GM12892 (cell line): ENCODE measurements around the gene TEC.
A peak's percentile ranks its signal among the peaks of the same experiment; 100 is the strongest.

Experiments
- DNase-seq: peaks from one replicate; pipeline ENCODE4 v3.0.0; 2011; ENCODE audit not compliant: insufficient read length
- FAIRE-seq: peaks from 2 replicates; lab custom pipeline; 2011; peaks lifted over from hg19 to GRCh38; lab: Jason Lieb, UNC
- POLR2A ChIP-seq: IDR thresholded peaks from 2 replicates; pipeline ENCODE4 v1.6.1; 2011; ENCODE audit warnings: low read depth, low read length, control low read depth
- POLR2AphosphoS5 ChIP-seq: IDR thresholded peaks from 2 replicates; pipeline ENCODE4 v1.6.1; 2011; ENCODE audit warnings: low read depth, low read length, control low read depth
- TAF1 ChIP-seq: IDR thresholded peaks from 2 replicates; pipeline ENCODE4 v1.6.1; 2011; ENCODE audit warnings: low read depth, mild to moderate bottlenecking, control low read depth, low read length, borderline replicate concordance

The TEC gene

DNA sequence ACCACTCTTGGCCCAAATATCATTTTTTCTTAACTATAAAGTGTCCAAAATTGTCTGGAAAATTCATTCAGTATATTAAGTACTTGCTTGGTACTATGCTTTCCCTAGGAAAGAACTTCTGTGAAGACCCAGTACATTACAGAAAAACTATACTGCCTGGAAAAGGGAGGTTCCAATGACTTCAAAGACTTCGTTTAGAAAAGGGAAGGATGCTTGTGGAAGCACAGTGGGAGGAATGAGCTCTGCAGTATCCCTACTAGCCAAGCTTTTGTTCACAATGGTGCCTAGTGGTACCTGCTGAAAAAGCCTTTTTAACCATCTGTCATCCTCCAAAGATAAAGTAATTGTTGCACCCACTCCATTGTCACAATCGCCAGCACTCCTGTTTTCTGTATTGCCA is 7.2 kb downstream of the TEC start:
- TF ChIP-seq TAF1 (no peak), POLR2A (no peak), POLR2AphosphoS5 (no peak)
- FAIRE-seq (no peak), DNase-seq (no peak)

DNA sequence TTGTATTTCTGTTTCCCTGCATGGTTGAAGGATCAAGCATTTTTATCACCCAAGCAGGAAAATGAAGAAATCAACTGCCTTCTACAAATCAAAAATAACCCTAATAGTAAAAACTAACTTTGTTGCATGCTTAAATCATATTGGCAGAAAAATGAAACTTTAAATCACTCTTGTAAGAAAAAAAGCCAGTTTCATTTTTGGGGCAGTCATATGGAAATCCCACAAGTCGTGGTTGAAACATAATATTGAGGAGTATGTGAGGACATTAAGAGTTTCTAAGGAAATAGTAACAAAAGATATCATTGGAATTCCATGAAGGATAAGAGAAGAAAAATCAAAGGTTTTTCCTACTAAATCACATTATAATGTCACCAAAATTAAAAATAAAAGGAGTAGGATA is 8.4 kb downstream of the TEC start:
- FAIRE-seq, result peak; percentile 58

DNA sequence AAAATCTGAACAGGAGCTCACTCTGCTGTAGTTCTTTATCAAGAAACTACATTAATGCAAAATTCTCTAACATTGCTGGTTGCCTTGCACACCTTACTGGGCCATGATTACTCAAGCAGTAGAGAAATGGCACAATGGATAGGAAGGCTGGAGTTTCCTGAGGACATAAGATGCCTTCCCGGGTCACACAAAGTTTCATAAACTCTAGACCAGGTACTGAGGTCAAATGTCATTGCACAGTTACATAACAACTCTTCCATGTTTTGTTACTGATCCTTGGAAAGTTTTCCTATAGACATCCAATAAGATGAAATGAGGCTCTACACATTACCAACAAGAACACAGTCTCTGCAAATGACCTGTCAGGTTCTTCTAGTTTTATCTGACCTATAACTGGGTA is 9.9 kb downstream of the TEC start:
- FAIRE-seq (peak; percentile 24), DNase-seq (no peak)
- TF ChIP-seq POLR2A, result no peak
- no peak for TF ChIP-seq POLR2AphosphoS5
- no peak for TF ChIP-seq TAF1

More for the DNA sequence above, 8.4 kb downstream of the TEC start:
- no peak for DNase-seq
- TF ChIP-seq POLR2AphosphoS5 (no peak), TAF1 (no peak), POLR2A (no peak)

DNA sequence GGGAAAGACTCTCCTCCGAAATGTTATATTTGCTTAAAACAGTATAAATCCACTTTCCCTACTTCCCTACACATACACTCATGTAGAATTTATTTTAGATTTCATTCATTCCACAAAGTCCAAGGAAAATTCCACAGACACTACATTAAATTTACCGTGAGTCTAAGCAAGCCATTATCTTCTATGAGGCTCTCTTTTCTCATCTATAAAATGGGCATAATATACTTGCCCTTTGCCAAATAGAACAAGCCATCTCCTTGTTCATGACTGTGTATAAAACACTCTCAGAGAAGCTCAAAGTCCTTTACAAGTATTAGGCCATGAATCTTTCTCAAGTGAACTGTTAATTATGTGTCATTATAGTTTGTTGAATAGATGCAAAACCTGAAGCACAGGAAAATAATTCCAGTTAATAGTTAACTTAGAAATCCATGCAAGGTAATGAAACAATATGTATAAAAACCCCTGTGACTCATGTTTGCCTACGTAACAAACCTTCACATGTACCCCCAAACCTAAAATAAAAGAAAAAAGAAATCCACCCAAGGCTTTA is 10.7 kb downstream of the TEC start:
- DNase-seq (no peak), FAIRE-seq (no peak)
- TF ChIP-seq TAF1, result no peak
- no peak for TF ChIP-seq POLR2A
- TF ChIP-seq POLR2AphosphoS5, result no peak

DNA sequence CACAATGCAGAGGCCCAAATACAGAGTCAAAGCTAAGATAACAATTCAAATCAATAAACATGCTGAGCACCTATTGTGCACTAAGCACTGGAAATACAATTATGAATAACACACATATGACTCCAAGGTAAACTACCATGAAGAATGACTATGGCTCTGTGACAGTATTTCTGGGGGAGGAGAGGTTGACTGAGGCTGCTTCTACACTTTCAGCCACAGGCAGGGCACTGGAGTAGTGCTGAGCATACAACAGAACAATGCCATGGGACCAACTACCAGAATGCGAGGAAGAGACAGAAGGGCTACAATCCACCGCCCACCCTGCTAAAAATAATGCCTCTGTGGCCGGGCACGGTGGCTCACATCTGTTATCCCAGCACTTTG is 13.7 kb downstream of the TEC start:
- no peak for FAIRE-seq
- DNase-seq, result no peak
- no peak for TF ChIP-seq POLR2A
- TF ChIP-seq POLR2AphosphoS5, result no peak
- TF ChIP-seq TAF1, result no peak

DNA sequence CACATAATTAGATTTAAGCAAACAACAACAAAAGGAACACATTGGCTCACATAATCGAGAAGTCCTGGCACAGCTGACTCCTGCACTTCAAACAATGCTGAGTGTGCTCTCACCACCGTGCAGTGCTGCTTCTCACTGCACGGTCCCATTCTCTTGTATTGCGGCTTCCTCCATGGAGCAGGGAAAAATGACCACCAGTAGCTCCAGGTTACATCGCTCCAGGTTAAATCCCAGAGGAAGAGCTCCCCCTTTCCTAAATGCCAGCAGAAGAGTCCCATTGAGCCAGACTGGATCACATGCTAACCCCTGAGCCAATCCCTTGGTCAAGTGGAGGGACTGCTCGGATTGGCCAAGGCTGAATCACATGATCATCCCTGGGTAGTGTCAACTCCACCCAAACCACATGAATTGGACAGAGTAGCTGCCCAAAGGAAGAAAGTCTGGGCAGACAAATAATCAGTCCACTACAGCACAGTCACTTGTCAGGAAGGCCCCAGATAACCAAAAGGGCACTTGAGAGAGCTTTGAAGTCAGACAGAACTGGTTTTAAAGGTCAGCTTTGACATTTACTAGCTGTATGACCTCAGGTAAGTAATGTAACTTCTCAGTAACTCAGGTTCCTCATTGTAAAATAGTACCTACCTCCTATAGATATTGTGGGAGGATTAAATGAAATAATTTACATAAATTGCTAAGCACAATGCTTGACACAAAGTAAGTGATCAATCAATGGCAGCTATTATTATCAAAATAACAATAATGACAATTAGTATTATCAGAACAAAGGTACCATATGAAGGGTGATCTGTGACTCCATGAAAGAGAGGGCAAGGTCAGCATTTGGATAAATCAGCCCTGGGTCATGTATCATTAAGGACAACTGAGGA is 14.3 kb downstream of the TEC start:
- TF ChIP-seq POLR2AphosphoS5, result no peak
- TF ChIP-seq POLR2A, result no peak
- no peak for TF ChIP-seq TAF1
- DNase-seq, result no peak
- FAIRE-seq, result peak; percentile 71

DNA sequence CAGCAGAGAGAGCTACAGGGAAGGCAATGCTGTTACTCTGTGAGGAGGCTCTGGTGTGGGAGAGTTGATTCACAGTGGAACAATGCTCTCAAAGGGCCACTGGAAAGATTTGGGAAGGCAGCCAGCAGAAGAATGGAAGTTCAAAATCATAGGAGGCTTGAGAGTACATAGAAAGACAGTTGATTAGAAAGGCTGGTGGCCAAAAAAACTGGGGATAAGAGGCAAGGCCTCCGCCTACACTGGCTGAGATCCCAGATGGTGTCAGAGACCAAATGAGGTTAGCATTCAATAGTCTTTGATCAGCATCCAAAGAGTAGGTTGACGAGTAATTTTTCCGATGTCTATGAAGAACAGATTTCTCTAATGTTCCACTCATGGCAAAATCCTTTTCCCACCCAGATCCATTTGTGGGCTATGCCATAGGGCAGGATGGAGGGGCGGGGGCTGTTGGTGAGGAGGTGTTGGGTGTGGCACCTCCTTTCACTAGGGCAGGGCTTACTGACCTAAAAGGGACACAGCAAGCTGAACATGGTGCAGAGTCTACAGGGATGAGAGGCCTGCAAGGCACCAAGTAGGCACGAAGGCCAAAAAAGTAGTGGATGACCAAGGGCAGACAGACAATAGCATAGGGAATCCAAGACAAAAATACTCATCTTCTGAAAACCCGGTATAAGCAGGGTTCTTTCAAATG is 15.1 kb downstream of the TEC start:
- DNase-seq (no peak), FAIRE-seq (no peak)
- TF ChIP-seq TAF1 (no peak), POLR2AphosphoS5 (no peak)

DNA sequence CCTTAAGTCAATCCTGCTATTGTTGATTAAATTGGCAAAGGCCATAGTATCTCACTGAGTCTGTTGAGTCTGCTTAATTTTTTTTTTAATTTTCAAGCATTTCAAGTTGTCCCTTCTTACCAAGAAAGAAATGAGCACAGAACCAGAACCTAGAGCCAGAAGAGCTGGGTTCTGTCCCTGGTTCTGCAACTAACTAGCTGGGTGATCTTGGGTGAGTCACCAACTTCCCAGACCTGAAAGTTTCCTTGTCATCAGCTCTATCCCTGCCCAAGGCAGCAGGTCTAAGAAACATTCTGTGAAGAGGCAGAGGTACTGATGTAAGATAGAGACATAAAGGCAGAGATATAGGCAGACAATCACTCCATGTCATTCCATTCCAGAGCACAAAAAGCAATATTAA is 17.3 kb downstream of the TEC start:
- DNase-seq (no peak), FAIRE-seq (no peak)
- TF ChIP-seq POLR2AphosphoS5 (no peak), TAF1 (no peak), POLR2A (no peak)

DNA sequence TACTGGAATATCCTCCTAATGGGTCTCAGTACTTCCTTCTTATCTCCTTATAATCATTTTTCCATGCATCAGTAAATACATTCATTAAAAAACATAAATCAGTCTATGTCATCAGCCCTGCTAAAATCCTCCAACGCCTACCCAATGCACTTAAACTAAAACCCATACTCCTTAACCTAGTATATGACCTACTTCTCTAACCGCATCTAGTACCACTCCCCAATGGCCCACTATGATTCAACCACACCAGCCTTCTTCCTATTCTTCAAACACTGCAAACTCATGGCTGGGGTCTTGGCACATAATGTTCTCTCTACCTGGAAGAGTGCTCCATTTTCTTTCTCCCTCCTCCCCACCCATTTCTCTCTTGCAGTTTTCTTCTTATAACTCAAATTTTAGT is 18.7 kb downstream of the TEC start:
- DNase-seq (no peak), FAIRE-seq (no peak)
- TF ChIP-seq POLR2A, result no peak
- no peak for TF ChIP-seq TAF1
- no peak for TF ChIP-seq POLR2AphosphoS5

DNA sequence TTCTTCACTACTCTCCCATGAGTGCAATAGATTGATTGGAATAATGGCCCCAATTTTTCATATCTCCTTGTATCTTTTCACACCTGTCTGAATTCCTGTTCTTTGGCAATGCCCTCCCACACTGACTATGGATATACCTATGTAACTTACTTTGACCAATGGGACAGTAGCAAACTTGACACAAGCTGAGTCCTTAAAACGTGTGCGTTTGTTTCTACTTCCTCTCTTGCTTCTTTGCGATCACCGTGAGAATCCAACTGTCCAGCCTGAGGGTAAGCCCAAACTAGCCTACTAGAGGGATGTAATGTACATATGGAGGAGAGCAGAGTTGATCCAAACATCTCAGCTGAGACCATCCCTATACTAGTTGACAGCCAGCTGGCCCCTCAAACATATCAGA is 19.3 kb downstream of the TEC start:
- FAIRE-seq (peak; percentile 91), DNase-seq (no peak)
- TF ChIP-seq POLR2AphosphoS5 (no peak), POLR2A (no peak), TAF1 (no peak)

DNA sequence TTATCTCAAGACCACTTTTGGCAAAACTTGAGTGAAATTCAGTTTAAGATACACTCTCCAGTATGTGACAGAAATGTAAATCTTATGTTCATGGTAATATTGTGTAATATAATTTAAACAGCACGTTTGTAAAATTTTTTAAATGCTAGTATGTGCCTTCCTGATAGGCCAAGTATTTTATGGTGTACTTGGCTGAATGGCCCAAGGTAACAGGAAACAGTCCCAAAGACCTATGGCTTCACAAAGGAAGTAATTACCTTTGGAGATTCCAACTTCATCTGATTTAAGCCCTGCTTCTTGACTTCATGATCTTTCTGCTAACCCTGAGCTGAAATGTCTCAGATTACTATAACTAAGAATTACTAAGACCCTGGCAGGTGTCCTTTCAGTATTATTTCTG is 20.3 kb downstream of the TEC start:
- DNase-seq, result no peak
- TF ChIP-seq TAF1 (no peak), POLR2A (no peak), POLR2AphosphoS5 (no peak)
- FAIRE-seq, result no peak

DNA sequence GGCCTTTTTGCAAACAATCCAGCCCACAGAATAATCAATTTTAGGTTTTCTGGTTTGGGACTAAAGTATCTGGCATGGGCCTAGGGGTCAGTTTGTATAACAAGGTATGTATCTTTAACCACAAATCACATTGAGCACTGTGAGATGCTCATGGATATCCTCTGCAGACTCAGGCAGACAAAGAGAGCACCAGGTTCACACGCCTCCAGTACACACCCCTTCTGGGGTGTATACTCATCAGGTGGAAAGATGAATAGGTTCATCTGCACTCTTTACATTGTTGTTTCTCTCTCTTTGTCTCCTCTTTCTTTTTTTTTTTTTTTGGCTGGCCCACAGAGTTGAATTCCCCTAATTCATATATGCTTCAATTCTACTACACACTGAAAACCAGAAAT is 21.1 kb downstream of the TEC start:
- DNase-seq, result no peak
- TF ChIP-seq TAF1, result no peak
- no peak for TF ChIP-seq POLR2AphosphoS5
- no peak for TF ChIP-seq POLR2A
- FAIRE-seq, result peak; percentile 73
